IMR-90 (cell line): Measurements from ENCODE around the gene TNS1. TPM values are rescaled to one million over a fixed set of nuclear protein-coding genes. Genes with fewer than 3 reads are reported as not detected.

Experiments used
- ATAC-seq: fragments of 200-7000 bp; cut with Tn5 transposase; 2 replicates; pipeline ENCODE4 v1.9.1; 2020; ENCODE audit warnings: low read depth, mild to moderate bottlenecking, moderate library complexity
- BruUV-seq: library from RNA; stranded (reverse); fragments of 400-500 nt; replicated peaks from 2 replicates; lab custom pipeline; 2021; lab: Mats Ljungman, UMichigan
- CTCF ChIA-PET: fragments of 300-600 bp; formaldehyde crosslinking; extraction: SDS; loops from one replicate; lab custom pipeline; 2021; ENCODE audit warnings: antibody characterized with exemption; lab: Yijun Ruan, JAX
- POLR2A ChIA-PET: fragments of 300-600 bp; sonication (Branson Sonifier 250); formaldehyde crosslinking; loops from one replicate; lab custom pipeline; 2022; ENCODE audit warnings: antibody characterized with exemption; ENCODE audit not compliant: unreplicated experiment; lab: Charles Lee
- DNase-seq: peaks from one replicate; pipeline ENCODE4 v3.0.0; 2013
- H2AFZ ChIP-seq: replicated peaks from 2 replicates; pipeline ENCODE3; 2013; ENCODE audit warnings: low read length, mild to moderate bottlenecking; ENCODE audit not compliant: poor library complexity
- H2AK5ac ChIP-seq: 2 replicates; pipeline ENCODE4 v1.6.1; 2013; ENCODE audit warnings: low read depth, low read length, inconsistent platforms
- H2AK9ac ChIP-seq: replicated peaks from 2 replicates; pipeline ENCODE3; 2013; ENCODE audit warnings: mild to moderate bottlenecking, low read depth, low read length, moderate library complexity; ENCODE audit not compliant: poor library complexity
- H2BK120ac ChIP-seq: 2 replicates; pipeline ENCODE4 v1.6.1; 2013; ENCODE audit warnings: low read depth, low read length, inconsistent platforms
- H2BK15ac ChIP-seq: 3 replicates; pipeline ENCODE4 v1.6.1; 2013; ENCODE audit warnings: low read depth, low read length, inconsistent platforms
- H2BK20ac ChIP-seq: 2 replicates; pipeline ENCODE4 v1.6.1; 2013; ENCODE audit warnings: low read depth, mild to moderate bottlenecking, inconsistent platforms, low read length, moderate library complexity
- H2BK5ac ChIP-seq: 2 replicates; pipeline ENCODE4 v1.6.1; 2013; ENCODE audit warnings: mild to moderate bottlenecking, low read depth, low read length, inconsistent platforms; ENCODE audit not compliant: poor library complexity, severe bottlenecking
- H3K14ac ChIP-seq: replicated peaks from 2 replicates; pipeline ENCODE4 v1.6.1; 2013; ENCODE audit warnings: low read depth, low read length, inconsistent platforms
- H3K18ac ChIP-seq: 2 replicates; pipeline ENCODE4 v1.6.1; 2013; ENCODE audit warnings: low read depth, low read length, control low read depth
- H3K23ac ChIP-seq: 2 replicates; pipeline ENCODE4 v1.6.1; 2013; ENCODE audit warnings: low read depth, low read length, inconsistent platforms
- H3K27ac ChIP-seq: 2 replicates; pipeline ENCODE4 v1.5.1; 2013; ENCODE audit warnings: mild to moderate bottlenecking, control low read depth, low read length; ENCODE audit not compliant: insufficient read depth
- H3K27me3 ChIP-seq: 2 replicates; pipeline ENCODE4 v1.6.1; 2013; ENCODE audit warnings: low read length; ENCODE audit not compliant: control insufficient read depth, insufficient read depth
- H3K36me3 ChIP-seq: 2 replicates; pipeline ENCODE4 v1.6.1; 2013; ENCODE audit warnings: low read length, mixed read lengths; ENCODE audit not compliant: control insufficient read depth, insufficient read depth
- H3K4ac ChIP-seq: 2 replicates; pipeline ENCODE4 v1.6.1; 2013; ENCODE audit warnings: low read depth, low read length, inconsistent platforms
- H3K4me1 ChIP-seq: 2 replicates; pipeline ENCODE4 v1.6.1; 2013; ENCODE audit warnings: low read length, mixed read lengths; ENCODE audit not compliant: control insufficient read depth, insufficient read depth
- H3K4me2 ChIP-seq: 2 replicates; pipeline ENCODE4 v1.6.1; 2013; ENCODE audit warnings: low read depth, mild to moderate bottlenecking, control low read depth, low read length, moderate library complexity
- H3K4me3 ChIP-seq: 2 replicates; pipeline ENCODE4 v1.5.1; 2013; ENCODE audit warnings: low read depth, mild to moderate bottlenecking, control low read depth, low read length, moderate library complexity; ENCODE audit not compliant: insufficient read depth
- H3K56ac ChIP-seq: 2 replicates; pipeline ENCODE4 v1.6.1; 2013; ENCODE audit warnings: low read length, inconsistent platforms; ENCODE audit not compliant: insufficient read depth; ENCODE audit errors: extremely low read depth
- H3K79me1 ChIP-seq, 2 experiments: 2 replicates each; pipeline ENCODE4 v1.6.1; 2013; ENCODE audit warnings: low read length in 2 of 2, inconsistent platforms in 1 of 2, low read depth in 1 of 2
- H3K9ac ChIP-seq: 2 replicates; pipeline ENCODE4 v1.6.1; 2013; ENCODE audit warnings: low read depth, low read length, control low read depth
- H3K9me1 ChIP-seq: 2 replicates; pipeline ENCODE4 v1.6.1; 2013; ENCODE audit warnings: low read length, inconsistent platforms; ENCODE audit not compliant: insufficient read depth
- H3K9me3 ChIP-seq: 2 replicates; pipeline ENCODE4 v1.6.1; 2013; ENCODE audit warnings: low read length; ENCODE audit not compliant: control insufficient read depth, insufficient read depth
- H4K20me1 ChIP-seq: 2 replicates; pipeline ENCODE4 v1.6.1; 2013; ENCODE audit warnings: low read length, inconsistent platforms; ENCODE audit not compliant: insufficient read depth
- H4K5ac ChIP-seq: 2 replicates; pipeline ENCODE4 v1.6.1; 2013; ENCODE audit warnings: mild to moderate bottlenecking, low read depth, low read length, control low read depth
- H4K8ac ChIP-seq, 2 experiments: 2 replicates each; pipeline ENCODE4 v1.6.1; 2013; ENCODE audit warnings: low read depth in 2 of 2, low read length in 2 of 2, control low read depth in 1 of 2, inconsistent platforms in 1 of 2
- H4K91ac ChIP-seq: 2 replicates; pipeline ENCODE4 v1.6.1; 2013; ENCODE audit warnings: low read depth, low read length, inconsistent platforms; ENCODE audit not compliant: insufficient read depth
- BHLHE40 ChIP-seq: fragments of 150-350 bp; IDR thresholded peaks from 2 replicates; pipeline ENCODE4 v1.6.1; 2016; ENCODE audit warnings: mild to moderate bottlenecking, low read depth, low read length
- CHD1 ChIP-seq: IDR thresholded peaks from 2 replicates; pipeline ENCODE4 v1.6.1; 2012; ENCODE audit warnings: low read depth, low read length, improper control_type of control experiment
- CTCF ChIP-seq: conservative IDR thresholded peaks from 2 replicates; pipeline ENCODE4 v1.5.1; 2012; ENCODE audit warnings: mild to moderate bottlenecking, low read depth, low read length, improper control_type of control experiment
- ELK1 ChIP-seq: fragments of 150-350 bp; IDR thresholded peaks from 2 replicates; pipeline ENCODE4 v1.6.1; 2016; ENCODE audit warnings: low read depth, mild to moderate bottlenecking, low read length, moderate library complexity, borderline replicate concordance
- FOS ChIP-seq: fragments of 150-350 bp; IDR thresholded peaks from 2 replicates; pipeline ENCODE4 v1.6.1; 2016; ENCODE audit warnings: low read depth, low read length
- MAFK ChIP-seq: IDR thresholded peaks from 2 replicates; pipeline ENCODE4 v1.6.1; 2012; ENCODE audit warnings: low read depth, low read length, improper control_type of control experiment
- MAZ ChIP-seq: IDR thresholded peaks from 2 replicates; pipeline ENCODE4 v1.6.1; 2012; ENCODE audit warnings: low read depth, mild to moderate bottlenecking, low read length, improper control_type of control experiment, moderate library complexity, borderline replicate concordance
- MXI1 ChIP-seq: IDR thresholded peaks from 2 replicates; pipeline ENCODE4 v1.6.1; 2012; ENCODE audit warnings: low read depth, mild to moderate bottlenecking, low read length, moderate library complexity, borderline replicate concordance
- NFE2L2 ChIP-seq: fragments of 150-350 bp; IDR thresholded peaks from 2 replicates; pipeline ENCODE4 v1.6.1; 2016; ENCODE audit warnings: low read depth, mild to moderate bottlenecking, low read length
- POLR2A ChIP-seq: IDR thresholded peaks from 2 replicates; pipeline ENCODE4 v1.6.1; 2012; ENCODE audit warnings: mild to moderate bottlenecking, low read depth, low read length
- RAD21 ChIP-seq: IDR thresholded peaks from 2 replicates; pipeline ENCODE4 v1.6.1; 2012; ENCODE audit warnings: low read length, improper control_type of control experiment
- RCOR1 ChIP-seq: IDR thresholded peaks from 2 replicates; pipeline ENCODE4 v1.6.1; 2012; ENCODE audit warnings: mild to moderate bottlenecking, low read length, improper control_type of control experiment; ENCODE audit not compliant: insufficient replicate concordance
- RFX5 ChIP-seq: IDR thresholded peaks from 2 replicates; pipeline ENCODE4 v1.8.0; 2012; ENCODE audit warnings: low read depth, mild to moderate bottlenecking, low read length, moderate library complexity
- WGBS, 2 experiments: methylation state at CpG; one replicate each; pipeline versions ENCODE4 v1.1.5 to v1.1.7; 2013; ENCODE audit warnings: missing lambda C conversion rate in 2 of 2; ENCODE audit not compliant: insufficient read length in 1 of 2; ENCODE audit errors: extremely low coverage in 2 of 2; 5-methylcytosine and 5-hydroxymethylcytosine counted together
- dilution Hi-C: fragments of 300-500 bp; cut with HindIII; formaldehyde crosslinking; loops from one replicate; pipeline ENCODE4 v1.14.3; 2018; ENCODE audit warnings: low sequenced_read_pairs; ENCODE audit not compliant: unreplicated experiment
- in situ Hi-C: fragments of 300-500 bp; cut with MboI; formaldehyde crosslinking; loops from 3 replicates; pipeline ENCODE4 v1.14.3; 2019; ENCODE audit warnings: low sequenced_read_pairs, inconsistent platforms, mixed read lengths
- intact Hi-C: fragments of 100-400 bp; cut with micrococcal nuclease; formaldehyde crosslinking; loops from 2 replicates; pipeline ENCODE4 v1.10.0; 2022
- polyA plus RNA-seq, 3 experiments: library from polyadenylated mRNA; depleted of rRNA; stranded (reverse); fragments of >200 nt; gene quantifications; 2 replicates each; pipeline ENCODE4 v1.2.3, GENCODE V29; 2012; ENCODE audit warnings: low replicate concordance in 1 of 3
- total RNA-seq: library from RNA; depleted of rRNA; stranded (reverse); fragments of >200 nt; gene quantifications from 2 replicates; pipeline ENCODE4 v1.2.3, GENCODE V29; 2012

The TNS1 gene
- total and polyA plus RNA-seq, 2 of the 4 experiments (the other 2 are of a cell fraction), result 41.1 to 45.2 TPM

- Histone ChIP-seq H3K18ac (no peak overlapping the region), H3K4ac (no peak overlapping the region), H2AK5ac (no peak overlapping the region), H2BK5ac (no peak overlapping the region), H3K36me3 (no peaks in the 10 kb centered on the region), H3K9me3 (no peaks in the 10 kb centered on the region), H2BK120ac (no peak overlapping the region), H4K5ac (no peak overlapping the region), H3K23ac (no peak overlapping the region), H2AFZ (no peak overlapping the region), H4K91ac (no peak overlapping the region), H3K9ac (no peak overlapping the region), H3K27me3 (peaks cover 32% of the 10 kb centered on the region; the same call in 1 of the 2 replicates), H3K14ac (no peak overlapping the region), H4K20me1 (no peaks in the 10 kb centered on the region; the same call in 1 of the 2 replicates), H3K4me1 (peaks cover 6% of the 10 kb centered on the region; the same call in 1 of the 2 replicates), H3K56ac (no peak overlapping the region), H3K27ac (no peak overlapping the region), H2BK20ac (no peak overlapping the region), H3K4me3 (no peak overlapping the region), H2AK9ac (no peak overlapping the region), H3K4me2 (no peak overlapping the region), H3K9me1 (peaks cover 8% of the 10 kb centered on the region), H2BK15ac (no peak overlapping the region), H3K79me1 (no peaks in the 10 kb centered on the region), H4K8ac (no peak overlapping the region)
- intact Hi-C loops, result no loop called here
- dilution Hi-C loops, result no loop called here
- 92% methylated on average over 3 of the region's 6 CpGs; no CpG with 5 or more reads in 1 of the 2 experiments for WGBS, 2 experiments
- POLR2A ChIA-PET, result no interaction called here
- TF ChIP-seq NFE2L2, result no peak
- TF ChIP-seq MXI1, result no peak
- TF ChIP-seq RAD21, result no peak
- no peak for TF ChIP-seq RFX5
- no peak for TF ChIP-seq MAFK
- no peak for TF ChIP-seq POLR2A
- no peak for TF ChIP-seq FOS
- TF ChIP-seq MAZ, result no peak
- no peak for TF ChIP-seq ELK1
- TF ChIP-seq CHD1, result no peak
- no peak for TF ChIP-seq RCOR1
- no peak for TF ChIP-seq CTCF
- no peak for TF ChIP-seq BHLHE40
- BruUV-seq, result no TSS peak
- ATAC-seq (no peak), DNase-seq (no peak)
- CTCF ChIA-PET, result no interaction called here
- in situ Hi-C loops, result no loop called here
Observed at GRCh38 chr2:218027426-218028188, 24.8 kb upstream of the TNS1 start.
